Activated T-helper 9 cell treated with anti-CD3 and anti-CD28 coated beads, Interleukin-2, amount 50 U/mL, for 16 hours (primary cell): ENCODE data around the gene KIAA1671.

Experiments
- DNase-seq: peaks from one replicate; pipeline ENCODE4 v3.0.0-alpha.2; 2020; ENCODE audit warnings: low read depth

The KIAA1671 gene

DNA sequence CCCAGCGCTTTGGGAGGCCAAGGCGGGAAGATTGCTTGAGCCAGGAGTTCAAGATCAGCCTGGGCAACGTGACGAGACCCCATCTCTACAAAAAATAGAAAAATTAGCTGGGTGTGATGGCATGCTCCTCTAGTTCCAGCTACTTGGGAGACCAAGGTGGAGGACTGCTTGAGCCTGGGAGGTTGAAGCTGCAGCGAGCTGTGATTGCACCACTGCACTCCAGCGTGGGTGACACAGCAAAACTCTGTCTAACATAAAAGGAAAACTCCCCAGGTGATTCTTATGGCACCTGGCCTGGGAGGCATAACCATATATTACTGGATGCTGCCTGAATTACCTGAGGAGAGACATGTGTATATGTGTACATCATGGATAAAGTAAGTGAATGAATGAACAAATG is 29.1 kb downstream of the KIAA1671 start:
- no peak for DNase-seq

DNA sequence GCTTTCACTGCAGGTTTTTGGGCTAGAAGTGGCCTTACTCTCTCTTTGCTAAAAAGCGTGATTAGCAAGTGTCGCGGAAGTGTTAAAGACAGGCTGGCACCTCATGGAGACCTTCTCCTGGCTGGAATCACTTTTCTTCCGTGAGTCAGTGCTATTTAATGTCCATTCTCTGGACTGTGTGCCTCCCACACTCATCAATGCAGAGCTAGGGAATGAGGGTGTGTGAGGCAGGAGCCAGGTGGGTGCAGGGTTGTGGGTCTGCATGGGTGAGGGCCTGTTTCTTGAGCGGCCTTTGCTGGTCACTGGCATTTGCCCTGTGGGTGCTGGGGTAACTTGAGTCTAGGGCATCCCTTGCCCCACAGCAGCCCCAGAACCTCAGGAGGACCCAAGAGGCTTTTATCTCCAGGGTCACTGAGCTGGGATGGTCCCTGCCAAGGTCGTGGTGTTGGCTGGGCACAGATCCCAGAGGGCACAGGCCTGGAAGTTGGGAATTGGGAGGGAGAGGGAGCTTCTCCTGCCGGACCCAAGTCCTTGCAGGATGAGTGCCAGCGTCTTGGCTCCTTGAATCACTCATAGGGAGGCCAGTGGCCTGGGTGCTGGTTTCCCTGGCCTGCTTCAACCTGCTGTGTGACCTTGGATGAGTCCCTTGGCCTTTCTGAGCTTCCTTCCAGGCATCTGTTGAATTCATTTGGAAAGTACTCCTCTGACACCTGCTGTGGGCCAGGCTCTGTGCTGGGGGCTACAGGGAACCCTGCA is 30.0 kb downstream of the KIAA1671 start:
- no peak for DNase-seq

DNA sequence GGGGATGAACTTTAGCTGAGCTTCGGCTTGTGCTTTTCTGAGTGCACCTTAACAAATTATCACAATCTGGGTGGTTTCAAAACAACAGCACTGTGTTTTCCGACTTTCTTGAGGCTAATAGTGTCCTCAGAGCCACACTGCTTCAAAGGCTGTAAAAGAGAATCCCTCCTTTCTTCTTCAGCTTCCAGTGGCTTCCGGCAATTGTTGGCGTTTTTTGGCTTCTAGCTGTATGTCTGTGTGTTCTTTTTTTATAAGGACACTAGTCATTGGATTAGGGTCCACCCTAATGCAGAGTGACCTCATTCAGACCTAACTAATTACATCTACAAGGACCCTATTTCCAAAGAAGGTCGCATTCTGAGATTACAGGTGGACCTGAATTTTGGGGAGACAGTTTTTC is 30.6 kb downstream of the KIAA1671 start:
- DNase-seq, result no peak

DNA sequence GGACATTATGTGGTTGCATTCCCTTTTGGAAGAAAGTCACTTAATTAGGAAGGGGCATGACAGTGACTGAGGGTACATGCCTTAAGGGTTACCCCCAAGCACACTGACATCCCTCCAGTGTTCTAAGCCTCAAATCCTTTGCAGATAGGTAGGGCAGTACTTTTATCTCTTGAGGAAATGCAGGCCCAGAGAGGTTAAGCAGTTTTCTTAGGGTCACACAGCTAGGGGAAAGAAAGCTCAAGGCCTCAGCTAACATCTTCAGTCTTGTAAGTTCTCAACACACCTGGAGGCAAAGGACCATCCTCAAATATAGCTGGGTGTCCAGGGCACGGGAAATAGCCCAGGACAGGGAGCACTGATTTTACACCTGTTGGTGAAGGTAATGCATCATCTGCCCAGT is 31.6 kb downstream of the KIAA1671 start:
- DNase-seq, result no peak

DNA sequence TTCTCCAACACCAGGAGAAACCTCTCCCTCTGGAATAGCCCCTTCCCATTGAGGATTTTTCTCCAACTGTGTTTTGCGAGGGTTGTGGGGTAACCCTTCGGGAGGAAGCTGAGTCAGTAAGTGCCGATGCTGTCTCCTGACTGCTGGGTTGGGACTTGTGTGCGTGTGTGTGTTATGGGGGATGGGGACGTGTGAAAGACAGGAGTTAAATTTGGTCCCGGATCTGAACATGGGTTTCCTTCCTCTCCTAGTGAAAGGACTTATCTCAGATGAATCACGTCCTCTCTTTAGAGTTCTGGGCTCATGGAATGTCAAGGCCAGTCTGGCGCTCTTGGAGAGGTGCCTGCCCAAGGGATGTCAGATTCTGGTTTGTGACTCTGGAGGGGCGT is 33.3 kb downstream of the KIAA1671 start:
- DNase-seq, result no peak

DNA sequence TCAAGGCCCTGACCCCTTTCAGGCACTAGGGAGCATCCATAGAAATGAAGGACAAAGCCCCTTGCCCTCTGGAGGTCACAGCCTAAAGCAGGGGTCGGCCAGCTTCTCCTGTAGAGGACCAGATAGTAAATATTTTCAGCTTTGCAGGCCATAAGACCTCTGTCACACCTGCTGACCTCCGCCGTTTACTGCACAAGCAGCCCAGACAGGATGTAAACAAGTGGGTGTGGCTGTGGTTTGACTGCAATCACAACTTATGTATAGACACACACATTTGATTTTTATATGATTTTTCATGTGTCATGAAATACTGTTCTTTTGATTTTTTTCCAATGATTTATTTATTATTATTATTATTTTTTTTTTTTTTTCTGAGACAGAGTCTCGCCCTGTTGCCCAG is 34.3 kb downstream of the KIAA1671 start:
- no peak for DNase-seq

DNA sequence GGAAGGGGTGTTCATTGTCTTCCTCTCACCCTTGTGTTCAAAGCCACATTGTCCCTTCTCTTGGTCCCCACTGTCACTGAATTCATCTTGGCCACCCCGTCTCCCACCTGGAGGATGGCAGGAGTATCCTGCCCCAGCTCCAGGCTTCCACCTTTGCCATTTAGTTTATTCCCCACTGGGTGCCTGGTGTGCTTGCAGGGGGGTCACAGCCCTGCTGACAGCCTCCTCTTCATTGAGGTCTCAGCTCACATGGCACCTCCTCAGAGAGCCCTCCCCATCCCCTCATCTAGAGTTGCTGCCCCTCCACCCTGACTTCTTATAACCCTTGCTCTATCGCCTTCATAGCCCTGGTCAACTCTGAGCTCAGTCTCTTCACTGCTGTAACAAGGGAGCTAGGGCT is 36.6 kb downstream of the KIAA1671 start:
- DNase-seq, result no peak

DNA sequence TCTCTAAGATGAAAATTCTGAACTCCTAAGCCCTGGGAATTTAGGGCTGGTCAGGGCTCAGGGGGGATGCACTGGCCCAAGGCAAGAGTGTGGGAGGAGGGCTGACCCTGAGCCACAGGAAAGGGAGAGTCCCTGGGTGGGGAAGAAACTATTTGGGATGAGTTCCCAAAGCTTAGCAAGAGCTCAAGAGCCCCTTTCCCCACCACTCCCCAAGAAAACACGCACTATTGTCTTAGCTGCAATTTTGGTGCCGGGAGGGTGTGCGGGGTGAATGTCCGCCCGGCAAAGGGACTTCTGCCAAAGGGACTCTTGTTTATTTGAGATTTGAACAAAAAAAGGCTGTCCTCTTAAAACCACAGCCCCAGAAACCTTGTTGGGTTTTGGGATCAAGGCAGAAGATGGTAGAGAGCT is 37.0 kb downstream of the KIAA1671 start:
- no peak for DNase-seq

DNA sequence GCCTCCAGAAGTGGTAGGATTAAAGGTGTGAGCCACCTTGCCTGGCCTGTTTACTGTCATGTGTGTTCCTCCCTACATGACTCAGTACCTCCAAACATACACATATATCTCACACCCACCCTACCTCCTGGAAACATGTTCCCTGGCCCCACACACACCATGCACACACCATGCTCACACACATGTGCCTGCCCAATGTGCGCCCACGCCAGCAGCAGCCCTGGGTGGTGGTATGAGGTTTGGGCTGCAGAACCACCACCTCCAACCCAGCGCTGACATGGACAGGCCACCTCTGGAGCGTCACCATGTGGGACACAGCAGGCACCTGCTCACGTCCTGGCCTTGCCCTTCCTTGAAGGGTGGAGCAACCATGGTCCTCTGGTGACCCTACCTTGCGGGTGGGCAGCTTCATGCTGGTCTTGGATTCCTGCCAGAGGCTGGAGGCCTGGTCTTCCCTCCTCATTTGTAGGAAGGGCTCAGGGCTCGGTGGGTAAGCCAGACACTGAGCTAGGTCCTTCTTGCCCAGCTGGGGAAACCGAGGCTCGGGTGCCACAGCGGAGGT is 37.9 kb downstream of the KIAA1671 start:
- DNase-seq, result no peak

DNA sequence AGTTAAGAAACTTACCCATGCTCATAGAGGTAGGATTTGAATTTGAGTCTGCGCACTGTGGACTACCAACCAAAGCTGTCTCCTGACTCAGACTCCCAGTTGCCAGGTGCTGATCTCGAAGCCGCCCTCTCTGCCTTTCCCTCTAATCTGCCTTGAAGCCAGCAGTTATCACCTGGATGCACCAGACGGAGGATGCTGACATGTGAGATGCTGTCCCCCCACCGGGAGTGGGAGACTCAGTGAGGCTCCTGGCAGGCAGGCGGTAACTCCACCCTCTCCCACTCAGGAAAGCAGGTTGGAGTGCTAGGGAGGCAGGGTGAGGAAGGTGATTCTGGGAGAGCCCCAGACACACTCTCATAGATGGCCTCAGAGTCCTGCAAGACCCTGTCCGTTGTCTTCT is 40.4 kb downstream of the KIAA1671 start:
- DNase-seq, result no peak

DNA sequence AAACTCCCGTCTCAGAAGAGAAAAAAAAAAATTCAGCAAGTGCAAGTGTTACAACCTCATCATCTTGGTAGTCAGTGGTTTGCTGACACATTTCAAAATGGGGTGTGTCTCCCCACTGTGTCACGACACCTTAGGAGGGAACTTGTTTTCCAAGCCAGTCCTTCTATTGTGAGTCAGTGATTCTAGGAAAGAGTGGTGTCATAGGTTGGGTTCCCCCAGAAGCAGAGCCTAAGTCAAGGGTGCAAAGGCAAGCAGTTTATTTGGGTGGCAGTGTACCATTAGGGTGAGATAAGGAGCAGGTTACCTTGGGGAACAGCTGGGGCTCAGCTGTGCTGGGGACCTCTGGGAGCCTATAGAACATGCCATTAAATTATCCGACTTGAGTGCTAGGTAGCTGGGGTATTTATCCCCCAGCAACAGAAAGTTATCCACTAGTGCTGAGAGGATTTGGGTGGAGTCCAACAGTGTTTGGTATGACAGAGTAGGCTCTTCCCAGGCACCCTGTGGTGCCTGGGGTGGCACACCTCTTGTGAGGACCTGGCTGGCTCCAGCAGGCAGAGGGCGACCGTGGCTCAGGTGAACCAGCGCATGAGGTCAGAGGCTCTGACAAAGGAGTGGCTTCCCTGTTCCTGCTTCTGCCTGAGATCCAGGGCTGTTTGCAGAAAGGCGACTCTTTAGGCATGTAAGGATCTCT is 41.7 kb downstream of the KIAA1671 start:
- no peak for DNase-seq

DNA sequence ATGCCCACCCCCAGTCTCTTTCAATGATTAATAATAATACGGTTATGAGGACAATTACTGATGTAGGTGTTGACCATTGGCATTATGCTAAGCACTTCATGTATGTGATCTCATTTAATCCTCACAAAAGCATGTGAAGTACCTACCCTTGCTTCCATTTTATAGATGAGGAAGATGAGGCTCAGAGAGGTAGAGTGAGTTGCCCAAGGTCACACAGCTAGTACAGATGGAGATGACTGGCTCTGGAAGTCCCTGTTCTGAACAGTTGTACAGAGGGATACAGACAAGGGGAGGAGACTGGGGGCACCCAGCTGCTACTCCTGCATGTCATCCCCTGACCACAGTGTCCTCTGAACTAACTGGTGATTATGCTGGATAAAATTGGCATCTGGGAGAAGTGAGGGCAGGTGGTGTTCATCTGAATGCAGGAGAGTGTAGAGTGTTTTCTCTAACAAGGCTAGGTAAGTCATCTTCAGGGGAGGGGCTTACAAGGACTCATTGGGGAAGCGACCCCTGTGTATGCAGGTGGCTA is 43.2 kb downstream of the KIAA1671 start:
- no peak for DNase-seq

DNA sequence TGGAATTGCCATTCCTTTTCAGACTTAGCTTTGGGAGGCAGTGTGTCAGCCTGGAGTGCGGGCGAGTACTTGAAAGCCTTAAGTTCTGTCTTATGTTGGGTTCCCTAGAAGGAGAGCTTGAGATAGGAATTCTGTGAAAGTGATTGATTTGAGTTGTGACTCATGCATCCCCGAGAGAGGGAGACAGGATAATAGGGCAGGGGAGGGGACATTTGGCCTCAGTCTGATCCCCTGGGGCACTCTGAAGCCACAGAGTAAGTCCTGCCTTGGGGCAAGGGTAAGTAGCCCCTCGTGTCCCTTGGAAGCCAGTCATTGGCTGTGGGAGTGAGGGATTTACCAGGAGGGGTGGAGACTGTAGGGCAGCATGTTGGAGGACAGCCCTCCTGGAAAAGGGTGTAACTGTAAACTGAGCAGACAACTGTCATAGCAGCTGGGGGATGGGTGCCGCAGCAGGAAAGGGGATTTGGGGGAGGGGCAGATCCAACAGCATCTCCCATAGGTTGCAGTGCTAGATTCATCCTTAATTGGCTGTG is 44.0 kb downstream of the KIAA1671 start:
- no peak for DNase-seq

DNA sequence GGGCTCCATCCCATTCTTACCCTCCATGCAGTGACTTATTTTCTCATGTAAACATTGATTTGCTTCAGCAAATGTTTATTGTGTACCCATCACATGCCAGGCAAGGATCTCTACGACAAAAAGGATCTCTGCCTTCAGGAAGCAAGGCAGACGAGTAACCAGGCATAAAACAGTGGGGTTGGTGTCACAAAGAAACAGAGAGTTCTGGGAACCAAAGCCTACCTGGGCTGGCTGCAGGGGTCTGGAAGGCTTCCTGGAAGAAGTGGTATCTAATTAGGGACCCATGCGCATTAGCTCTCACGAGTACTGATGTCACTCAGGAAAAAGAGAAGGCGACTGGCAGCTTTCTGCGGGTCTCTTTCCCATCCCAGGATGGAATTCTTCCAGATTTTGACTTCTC is 44.5 kb downstream of the KIAA1671 start:
- DNase-seq, result no peak

DNA sequence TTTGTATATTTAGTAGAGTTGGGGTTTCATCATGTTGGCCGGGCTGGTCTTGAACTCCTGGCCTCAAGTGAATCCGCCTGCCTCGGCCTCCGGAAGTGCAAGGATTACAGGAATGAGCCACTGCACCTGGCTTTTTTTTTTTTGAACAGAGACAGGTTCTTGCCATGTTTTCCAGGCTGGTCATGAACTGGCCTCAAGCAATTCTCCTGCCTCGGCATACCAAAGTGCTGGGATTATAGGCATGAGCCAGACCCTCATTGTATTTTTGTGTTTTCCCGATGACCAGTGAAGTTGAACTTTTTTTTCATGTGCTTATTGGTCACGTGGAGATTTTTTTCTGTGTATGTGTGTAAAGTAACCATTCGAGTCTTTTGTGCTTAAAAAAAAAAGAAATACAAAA is 48.2 kb downstream of the KIAA1671 start:
- DNase-seq, result no peak

DNA sequence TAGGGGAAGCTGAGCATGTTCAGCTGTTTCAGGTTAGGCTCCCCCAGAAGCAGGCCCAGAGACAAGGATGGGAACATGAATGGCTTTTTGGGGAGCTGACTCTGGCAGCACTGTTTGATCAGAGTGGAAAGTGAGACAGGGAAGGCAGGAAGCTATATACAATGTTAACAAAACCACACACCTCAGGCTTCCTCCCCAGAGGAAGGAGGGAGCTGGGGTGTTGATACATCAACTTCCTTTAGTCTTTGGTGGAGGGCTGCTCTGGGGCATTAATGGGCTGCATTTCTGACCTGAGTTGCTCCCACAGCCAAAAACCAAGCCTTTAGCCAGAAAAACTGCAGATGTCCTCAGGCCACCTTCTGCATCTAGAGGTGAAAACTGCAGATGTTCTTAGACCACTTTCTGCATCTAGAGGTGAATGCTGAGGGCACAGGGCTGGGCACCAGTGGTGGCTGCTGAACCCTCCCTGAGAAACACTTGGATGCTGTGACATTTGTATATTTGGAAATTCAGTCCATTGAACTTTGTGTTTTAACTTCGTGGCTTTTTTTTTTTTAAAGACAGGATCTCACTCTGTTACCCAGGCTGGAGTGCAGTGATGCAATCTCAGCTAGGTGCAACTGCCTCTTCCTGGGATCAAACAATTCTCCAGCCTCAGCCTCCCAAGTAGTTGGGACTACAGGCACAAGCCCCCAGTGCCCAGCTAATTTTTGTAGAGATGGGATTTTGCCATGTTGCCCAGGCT is 49.9 kb downstream of the KIAA1671 start:
- DNase-seq, result no peak

DNA sequence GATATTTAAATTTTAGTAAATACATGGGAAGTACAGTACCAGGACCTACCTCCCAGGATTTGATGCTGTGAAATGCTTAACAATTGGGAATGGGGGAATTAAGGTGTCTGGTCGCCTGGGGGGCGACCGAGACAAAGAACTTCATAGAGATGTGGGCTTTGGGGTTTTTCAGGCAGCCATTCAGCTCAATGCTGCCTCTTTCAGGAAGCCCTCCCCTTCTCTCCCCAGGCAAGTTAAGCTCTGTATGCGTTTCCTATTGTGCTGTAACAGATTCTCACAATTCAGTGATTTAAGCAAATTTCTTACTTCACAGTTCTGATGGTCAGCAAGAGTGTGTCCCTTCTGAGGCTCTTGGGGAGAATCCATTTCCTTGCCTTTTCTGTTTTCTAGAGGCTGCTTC is 53.8 kb downstream of the KIAA1671 start:
- no peak for DNase-seq

DNA sequence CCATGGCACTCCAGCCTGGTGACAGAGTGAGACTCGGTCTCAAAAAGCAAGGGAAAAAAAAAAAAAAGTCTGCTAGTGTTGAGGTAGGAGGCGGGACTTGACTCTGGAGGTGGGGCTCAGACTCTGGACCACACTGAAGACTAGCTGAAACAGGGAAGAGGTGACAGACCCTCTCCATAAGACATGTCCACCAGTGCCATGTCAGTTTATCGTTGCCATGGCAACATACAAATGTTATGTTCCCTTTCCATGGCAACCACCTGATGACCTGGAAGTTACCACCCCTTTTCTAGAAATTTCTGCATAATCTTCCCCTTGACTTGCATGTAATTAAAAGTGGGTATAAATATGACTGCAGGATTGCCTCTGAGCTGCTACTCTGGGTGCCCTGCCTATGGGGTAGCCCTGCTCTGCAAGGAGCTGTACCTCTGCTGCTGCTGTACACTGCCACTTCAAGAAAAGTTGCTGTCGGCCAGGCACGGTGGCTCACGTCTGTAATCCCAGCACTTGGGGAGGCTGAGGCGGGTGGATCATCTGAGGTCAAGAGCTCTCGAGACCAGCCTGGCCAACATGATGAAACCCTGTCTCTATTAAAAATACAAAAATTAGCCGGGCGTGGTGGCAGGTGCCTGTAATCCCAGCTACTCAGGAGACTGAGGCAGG is 55.1 kb downstream of the KIAA1671 start:
- DNase-seq, result no peak

DNA sequence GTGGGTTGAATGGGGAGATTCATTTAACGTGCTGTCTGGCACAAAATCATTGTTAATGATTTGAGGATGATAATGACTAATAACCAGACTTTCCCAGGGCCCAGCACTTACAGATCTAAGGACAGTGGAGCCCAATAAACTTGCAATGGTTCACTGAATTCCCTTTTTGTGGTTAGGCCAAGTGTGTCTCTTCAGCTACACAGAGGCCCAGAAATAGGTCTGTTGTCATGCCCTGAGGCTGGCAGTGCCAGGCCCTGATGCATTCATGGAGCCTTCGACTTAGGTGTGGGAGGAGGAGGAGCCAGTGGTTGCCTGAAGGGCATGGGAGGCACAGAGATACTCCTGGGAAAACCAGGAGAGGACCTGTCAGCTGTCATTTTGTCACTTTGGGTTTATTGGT is 56.1 kb downstream of the KIAA1671 start:
- no peak for DNase-seq

DNA sequence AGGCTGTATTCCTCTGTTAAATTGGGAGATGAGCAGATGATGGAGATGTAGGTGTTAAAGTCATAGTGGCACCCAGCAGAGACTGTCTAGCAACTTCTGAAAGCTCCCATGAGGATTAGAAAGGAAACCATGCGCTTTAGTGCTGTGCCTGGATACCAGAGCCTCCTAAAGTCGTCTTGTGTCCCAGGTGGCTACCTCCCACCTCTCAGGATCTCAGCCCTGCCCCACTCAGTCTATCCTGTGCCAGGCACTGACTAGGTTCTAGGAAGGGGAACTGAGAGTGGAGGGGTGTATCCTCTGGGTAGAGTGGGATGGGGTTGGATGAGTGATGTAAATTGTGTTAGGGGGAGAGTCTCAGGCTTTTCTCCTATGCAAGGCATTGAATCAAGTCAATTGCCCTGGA is 60.2 kb downstream of the KIAA1671 start:
- DNase-seq, result no peak

DNA sequence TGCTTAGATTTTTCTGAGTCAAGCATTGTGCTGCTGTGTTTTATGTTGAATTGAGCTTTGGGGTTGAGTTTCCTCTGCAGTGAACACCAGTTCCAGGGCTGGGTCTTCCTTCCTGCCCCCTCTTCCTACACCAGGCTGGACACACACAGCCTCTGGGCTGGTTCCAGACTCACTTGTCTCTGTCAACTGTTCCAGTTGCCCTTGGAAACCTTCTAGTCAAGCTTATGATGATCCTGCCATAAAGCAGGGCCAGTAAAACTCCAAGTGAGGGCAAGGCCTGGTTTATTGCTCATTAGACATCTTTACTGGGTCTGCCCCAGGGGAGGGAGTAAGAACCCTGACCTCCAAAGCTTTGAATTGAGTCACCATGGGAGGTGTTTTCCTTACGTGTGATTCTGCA is 61.1 kb downstream of the KIAA1671 start:
- no peak for DNase-seq
